ENCODE data around the gene INHBA.

DNA sequence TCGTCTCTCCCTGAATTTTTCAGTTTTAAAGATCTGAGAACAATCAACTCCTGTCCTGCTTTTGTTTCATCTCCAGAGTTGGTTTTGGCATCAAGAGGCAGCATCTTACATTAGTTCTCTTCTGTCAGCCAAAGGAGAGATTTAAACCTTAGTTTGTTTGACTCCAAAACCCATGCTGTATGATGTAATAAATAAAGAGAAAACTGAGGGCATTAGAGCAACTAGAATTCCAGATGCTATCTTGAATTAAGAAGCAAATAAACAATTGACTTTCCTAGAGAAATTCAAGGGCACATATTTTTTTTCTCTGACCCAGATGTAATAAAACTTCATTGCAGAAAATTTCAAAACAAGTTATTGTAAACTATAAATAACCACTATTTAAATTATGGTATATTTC is 54.4 kb downstream of the INHBA start:
- TF ChIP-seq CTCF (IDR thresholded peaks at IDR 0.05) = no peak
- no peak for TF ChIP-seq REST (IDR thresholded peaks at IDR 0.05; ENCODE audit: insufficient read depth in 1 of 2, low read depth in 2 of 2, low read length in 1 of 2)
- no peak for TF ChIP-seq SIN3A (IDR thresholded peaks at IDR 0.05; ENCODE audit: borderline replicate concordance, insufficient read depth, low read depth, low read length)

Measured in Panc1 (cell line).